HepG2 (cell line): ENCODE results near the gene PPP2R5B. TPM values are rescaled to one million over a fixed set of nuclear protein-coding genes. Genes with fewer than 3 reads are reported as not detected.

ENCODE experiments used
- ATAC-seq: fragments of 200-7000 bp; cut with Tn5 transposase; 3 replicates; pipeline ENCODE4 v1.9.1; 2020; ENCODE audit warnings: mild to moderate bottlenecking, moderate library complexity
- BruUV-seq: library from RNA; stranded (reverse); fragments of 400-500 nt; replicated peaks from 2 replicates; lab custom pipeline; 2021; lab: Mats Ljungman, UMichigan
- CTCF ChIA-PET: fragments of 300-600 bp; formaldehyde crosslinking; extraction: SDS; loops from one replicate; lab custom pipeline; 2021; ENCODE audit warnings: low total read pairs, inconsistent platforms, low intra/inter-chr PET ratio; lab: Yijun Ruan, JAX
- POLR2A ChIA-PET: fragments of 350-600 bp; sonication (Branson Sonifier 250); formaldehyde crosslinking; loops from one replicate; lab custom pipeline; 2020; ENCODE audit warnings: antibody characterized with exemption, inconsistent platforms; lab: Yijun Ruan, JAX
- DNase-seq: peaks from one replicate; pipeline ENCODE4 v3.0.0-alpha.2; 2015; ENCODE audit warnings: low spot score
- FAIRE-seq: peaks from 3 replicates; lab custom pipeline; 2011; peaks lifted over from hg19 to GRCh38; lab: Jason Lieb, UNC
- H2AFZ ChIP-seq: one replicate; pipeline ENCODE4 v1.6.1; 2011; ENCODE audit warnings: low read length, inconsistent platforms
- H3K27ac ChIP-seq: fragments of 300-600 bp; 3 replicates; pipeline ENCODE4 v1.8.0; 2011; ENCODE audit warnings: mixed run types, mild to moderate bottlenecking, mixed read lengths, low read length, inconsistent platforms; ENCODE audit not compliant: insufficient read depth; ENCODE audit errors: extremely low read length
- H3K27me3 ChIP-seq, 2 experiments: fragments of 200-600 bp in 1 of 2; 2 replicates in 1 of 2; 3 replicates in 1 of 2; pipeline versions ENCODE4 v1.6.0 to v1.8.0; 2011; ENCODE audit warnings: low read length in 2 of 2, mild to moderate bottlenecking in 2 of 2, moderate library complexity in 2 of 2, inconsistent platforms in 1 of 2; ENCODE audit not compliant: insufficient read depth in 2 of 2, control insufficient read depth in 1 of 2
- H3K36me3 ChIP-seq, 2 experiments: fragments of 200-600 bp in 1 of 2; replicated peaks in 1 of 2; 2 replicates in 1 of 2; 3 replicates in 1 of 2; pipeline versions ENCODE4 v1.5.1 to v1.8.0; 2011; ENCODE audit warnings: low read length in 2 of 2, inconsistent platforms in 1 of 2; ENCODE audit not compliant: insufficient read depth in 2 of 2, control insufficient read depth in 1 of 2
- H3K4me1 ChIP-seq: 2 replicates; pipeline ENCODE4 v1.5.1; 2012; ENCODE audit warnings: low read length, inconsistent platforms; ENCODE audit not compliant: insufficient read depth
- H3K4me2 ChIP-seq: 2 replicates; pipeline ENCODE4 v1.6.0; 2011; ENCODE audit warnings: low read depth, low read length, inconsistent platforms
- H3K4me3 ChIP-seq, 3 experiments: fragments of 200-600 bp in 1 of 3; sonication (generic), shearing (Covaris generic) in 1 of 3; replicated peaks in 1 of 3; 2 replicates each; pipeline ENCODE4 v1.5.1; 2011 to 2016; ENCODE audit warnings: low read length in 3 of 3, inconsistent platforms in 2 of 3, low read depth in 2 of 3, mild to moderate bottlenecking in 2 of 3, control low read depth in 1 of 3, mixed read lengths in 1 of 3; ENCODE audit not compliant: insufficient read depth in 1 of 3
- H3K79me2 ChIP-seq: one replicate; pipeline ENCODE4 v1.6.1; 2011; ENCODE audit warnings: low read length, inconsistent platforms; ENCODE audit not compliant: insufficient read depth
- H3K9ac ChIP-seq: 2 replicates; pipeline ENCODE4 v1.6.0; 2011; ENCODE audit warnings: mild to moderate bottlenecking, low read depth, low read length, inconsistent platforms; ENCODE audit not compliant: insufficient read depth
- H3K9me3 ChIP-seq: 2 replicates; pipeline ENCODE4 v1.5.1; 2012; ENCODE audit warnings: mild to moderate bottlenecking, low read length
- H4K20me1 ChIP-seq: 2 replicates; pipeline ENCODE4 v1.6.0; 2011; ENCODE audit warnings: inconsistent platforms, mild to moderate bottlenecking, low read length, moderate library complexity; ENCODE audit not compliant: insufficient read depth
- ATF7-NPFF ChIP-seq: sonication (generic); formaldehyde crosslinking; IDR thresholded peaks from 2 replicates; pipeline ENCODE4 v1.8.1; 2023; ENCODE audit warnings: mild to moderate bottlenecking, low read depth, missing genetic modification reagents, moderate library complexity
- HNRNPLL ChIP-seq: fragments of 200-400 bp; formaldehyde crosslinking; IDR thresholded peaks from 2 replicates; pipeline ENCODE4 v1.6.1; 2017; ENCODE audit warnings: mild to moderate bottlenecking, low read depth, low read length; ENCODE audit not compliant: poor library complexity, severe bottlenecking
- KIAA2018 ChIP-seq: sonication (generic); formaldehyde crosslinking; IDR thresholded peaks from 2 replicates; pipeline ENCODE4 v1.5.0; 2020; ENCODE audit warnings: mild to moderate bottlenecking, missing genetic modification reagents, borderline replicate concordance
- MLX ChIP-seq: IDR thresholded peaks from 2 replicates; pipeline ENCODE4 v1.6.1; 2016
- NR2F1 ChIP-seq, 2 experiments: fragments of 450-650 bp in 1 of 2; formaldehyde crosslinking in 1 of 2; IDR thresholded peaks; 2 replicates each; pipeline versions ENCODE4 v1.5.0 to v1.6.1; 2016 to 2020; ENCODE audit warnings: mild to moderate bottlenecking in 1 of 2, missing compliant biosample characterization in 1 of 2, missing genetic modification reagents in 1 of 2, moderate library complexity in 1 of 2
- SMC3 ChIP-seq: IDR thresholded peaks from 2 replicates; pipeline ENCODE4 v1.6.1; 2011; ENCODE audit warnings: low read length, improper control_type of control experiment
- TOPORS ChIP-seq: sonication (generic); formaldehyde crosslinking; IDR thresholded peaks from 2 replicates; pipeline ENCODE4 v1.8.0; 2023; ENCODE audit warnings: mild to moderate bottlenecking, missing genetic modification reagents
- ZNF333 ChIP-seq: sonication (generic); formaldehyde crosslinking; IDR thresholded peaks from 2 replicates; pipeline ENCODE4 v1.4.0; 2020; ENCODE audit warnings: mild to moderate bottlenecking, missing genetic modification reagents, borderline replicate concordance
- WGBS: methylation state at CpG from one replicate; pipeline ENCODE4 v1.1.6; 2017; ENCODE audit warnings: low lambda C conversion rate; 5-methylcytosine and 5-hydroxymethylcytosine counted together
- in situ Hi-C: cut with HindIII; loops from 2 replicates; pipeline ENCODE4 v1.10.0; 2017; ENCODE audit warnings: low pct_unique_long_range_greater_than_20kb; ENCODE audit not compliant: extremely low pct_ligation_motif_present
- intact Hi-C: fragments of 100-400 bp; cut with micrococcal nuclease; formaldehyde crosslinking; loops from one replicate; pipeline ENCODE4 v1.10.0; 2022; ENCODE audit not compliant: unreplicated experiment
- polyA plus RNA-seq, 8 experiments: library from polyadenylated mRNA; depleted of rRNA in 3 of 8; stranded (reverse) in 7 of 8; unstranded in 1 of 8; fragments of >200 nt; fragmentation: Illumina TruSeq in 4 of 8; extraction: Trizol in 4 of 8; gene quantifications; 2 replicates each; pipeline versions ENCODE4 v1.2.1 to v1.2.3, GENCODE V29; 2011 to 2016; ENCODE audit warnings: low read depth in 4 of 8, missing spikeins in 1 of 8, mixed read lengths in 1 of 8; ENCODE audit not compliant: insufficient read depth in 1 of 8
- total RNA-seq, 5 experiments: library from RNA; depleted of rRNA; stranded (reverse); fragments of >200 nt; fragmentation: Illumina TruSeq; extraction: Trizol; gene quantifications; 2 replicates each; pipeline ENCODE4 v1.2.3, GENCODE V29; 2016; ENCODE audit warnings: low read depth in 1 of 5

Gene PPP2R5B
- total and polyA plus RNA-seq, 2 of the 13 experiments (the other 11 are each of a cell fraction or from before 2014, with no cell fraction given): 2.3 to 8.3 TPM

GRCh38 chr11:64924910-64925284 lies 408 bp downstream of the PPP2R5B start:
- FAIRE-seq (no peak), DNase-seq (no peak), ATAC-seq (peak; percentile 33; the same call in 2 of the 3 replicates)
- ChIA-PET CTCF (no interaction called here), POLR2A (interaction anchor here (1.1 to 1.7 kb wide), 6 partner anchors 9 to 74 kb away, joined by 3 to 22 read pairs (median 6); partner anchors contain the start of genes BATF2 and GPHA2)
- H3K4me3 ChIP-seq: peak overlapping the region; percentile 58 to 80 (median 72)
- no peak overlapping the region for H2AFZ ChIP-seq
- in situ Hi-C loops (no loop called here), intact Hi-C loops (loop anchor here (2.0 kb wide), 1 partner anchor 72 kb away; the partner anchor contains the start of gene BATF2)
- no peaks in the 10 kb centered on the region for H3K79me2 ChIP-seq
- peaks cover 37% of the 10 kb centered on the region for H3K4me1 ChIP-seq
- no peak overlapping the region for H3K27ac ChIP-seq
- no peak for TF ChIP-seq NR2F1 (CRISPR knock-in tag; IDR thresholded peaks at IDR 0.05)
- no peak for TF ChIP-seq SMC3
- TF ChIP-seq HNRNPLL: peak; percentile 42
- TF ChIP-seq ZNF333 (CRISPR knock-in tag): no peak
- no peak for TF ChIP-seq MLX (CRISPR knock-in tag)
- 0 out of 2 replicates have a peak, but pooled peaks have one; percentile 42 for TF ChIP-seq ATF7-NPFF (CRISPR knock-in tag)
- no peak for TF ChIP-seq KIAA2018 (CRISPR knock-in tag)
- no peak for TF ChIP-seq TOPORS (CRISPR knock-in tag)
- peak overlapping the region; percentile 99 for H3K4me2 ChIP-seq
- H3K9ac ChIP-seq: peak overlapping the region; percentile 81
- WGBS: 1% methylated on average over 13 of the region's 24 CpGs
- H3K9me3 ChIP-seq: no peaks in the 10 kb centered on the region
- no TSS peak for BruUV-seq
- no peaks in the 10 kb centered on the region for H4K20me1 ChIP-seq
- no peaks in the 10 kb centered on the region for H3K36me3 ChIP-seq
- no peaks in the 10 kb centered on the region; a peak in 1 of 5 replicates for H3K27me3 ChIP-seq
